Activated naive CD4-positive, alpha-beta T cell (primary cell): Measurements from ENCODE around the gene SIAH1.
"Not testable (repeated sequence)": the region's sequence is repeated elsewhere in the genome, so short reads cannot be mapped to it uniquely, and the experiment has no call there.

Source experiments
- DNase-seq, 4 experiments: peaks; one replicate each; lab custom pipeline; 2025; lab: John Stamatoyannopoulos, UW

SIAH1 gene

GRCh38 chr16:48366165-48367093 lies 18.8 kb downstream of the SIAH1 start:
- DNase-seq = peak in 1 of 4 experiments; percentile 22

GRCh38 chr16:48365601-48366164 lies 19.5 kb downstream of the SIAH1 start:
- DNase-seq = peak in 3 of 4 experiments; percentile 29 to 66 (median 42)

- DNase-seq = no peak
These were observed 20.1 kb downstream of the SIAH1 start for GRCh38 chr16:48365025-48365600.

GRCh38 chr16:48361540-48362144 lies 23.6 kb downstream of the SIAH1 start:
- DNase-seq = no peak

DNA sequence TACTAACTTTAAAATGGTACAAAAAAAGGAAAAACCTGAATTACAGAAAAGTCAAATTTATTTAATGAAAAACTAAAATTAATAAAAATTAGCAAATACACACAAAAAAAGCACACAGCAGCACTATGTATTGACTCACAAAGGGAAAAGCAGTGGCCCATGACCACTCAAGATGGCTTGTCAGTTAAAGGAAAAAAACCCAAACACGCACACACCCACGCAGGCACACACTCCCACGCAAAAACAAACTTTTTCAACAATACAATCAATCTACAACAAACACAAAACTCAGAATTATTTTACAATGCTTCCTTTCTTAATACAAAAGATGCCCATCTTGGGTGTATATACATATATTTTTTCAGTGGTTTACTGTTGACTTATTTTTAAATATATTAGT lies 24.2 kb downstream of the SIAH1 start:
- DNase-seq = no peak

DNA sequence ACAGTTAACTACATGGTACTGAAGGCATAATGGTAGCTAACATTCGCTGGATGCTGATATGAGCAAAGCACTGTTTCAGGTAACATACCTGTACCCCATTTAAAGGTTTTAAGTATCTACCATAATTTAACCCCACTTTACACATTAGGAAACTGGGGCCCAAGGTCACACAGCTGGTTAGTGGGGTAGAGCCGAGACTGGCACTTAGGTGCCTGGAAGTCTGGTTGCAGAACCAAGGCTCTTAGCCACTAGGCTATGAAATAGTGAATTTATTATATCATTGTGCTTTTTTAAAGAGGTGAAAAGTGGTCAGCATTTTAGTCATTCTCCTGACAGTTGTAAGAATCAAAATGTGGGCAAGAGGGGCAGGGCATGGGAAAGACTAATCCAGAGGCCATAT lies 25.2 kb downstream of the SIAH1 start:
- no peak for DNase-seq

DNA sequence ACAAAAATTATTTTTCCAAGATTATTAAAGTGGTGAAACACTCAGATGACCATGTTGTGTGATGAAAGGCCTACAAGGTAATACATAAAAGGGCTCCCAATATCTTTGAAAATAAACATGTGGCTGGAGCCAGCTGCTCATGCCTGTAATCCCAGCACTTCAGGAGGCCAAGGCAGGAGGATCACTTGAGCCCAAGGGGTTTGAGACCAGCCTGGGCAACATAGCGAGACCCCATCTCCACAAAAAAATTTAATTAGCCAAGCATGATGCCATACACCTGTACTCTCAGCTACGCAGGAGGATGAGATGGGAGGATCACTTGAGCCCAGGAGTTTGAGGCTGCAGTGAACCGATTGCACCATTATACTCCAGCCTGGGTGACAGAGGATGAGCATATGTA lies 26.8 kb downstream of the SIAH1 start:
- no peak for DNase-seq

DNA sequence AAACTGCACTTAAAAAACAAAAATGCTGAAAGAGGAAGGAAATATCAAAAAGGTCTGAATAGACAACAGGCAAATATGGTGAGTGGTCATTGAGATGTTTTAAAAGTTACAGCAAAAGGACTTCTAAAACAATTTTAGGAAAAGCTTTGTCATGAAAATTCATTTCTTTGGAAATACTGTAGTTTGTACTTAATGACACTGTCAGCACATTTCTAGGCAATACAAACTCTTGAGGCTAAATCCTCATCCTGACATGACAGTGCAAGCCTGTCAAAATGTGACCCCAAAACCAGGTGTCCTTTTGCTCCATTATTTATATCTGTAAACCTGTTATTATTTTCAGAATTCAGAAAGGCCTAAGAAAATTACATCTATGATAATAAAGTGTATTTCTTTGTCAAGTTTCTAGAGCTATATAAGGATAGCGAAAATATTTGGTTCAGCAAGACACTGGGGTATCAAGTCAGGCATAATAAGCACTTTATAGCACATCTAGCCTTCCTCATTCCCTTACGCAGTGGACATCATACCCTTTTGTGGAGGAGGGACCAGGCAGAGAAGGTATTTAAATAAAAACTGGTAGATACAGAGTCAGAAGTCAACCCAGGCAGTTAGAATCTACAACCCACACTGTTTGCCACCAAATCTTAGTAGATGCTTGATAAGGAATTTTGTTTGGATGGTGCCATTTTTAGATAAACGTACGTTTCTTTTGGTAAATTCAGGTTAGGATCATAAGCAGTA lies 28.4 kb downstream of the SIAH1 start:
- no peak for DNase-seq

- no peak for DNase-seq
These were observed 30.0 kb downstream of the SIAH1 start for GRCh38 chr16:48354877-48355855.

- DNase-seq = not testable (repeated sequence)
These were observed 30.8 kb downstream of the SIAH1 start for GRCh38 chr16:48354385-48354784.

- DNase-seq = peak; percentile 7 to 30 (median 18)
These were observed 31.5 kb downstream of the SIAH1 start for GRCh38 chr16:48353565-48354163.

DNA sequence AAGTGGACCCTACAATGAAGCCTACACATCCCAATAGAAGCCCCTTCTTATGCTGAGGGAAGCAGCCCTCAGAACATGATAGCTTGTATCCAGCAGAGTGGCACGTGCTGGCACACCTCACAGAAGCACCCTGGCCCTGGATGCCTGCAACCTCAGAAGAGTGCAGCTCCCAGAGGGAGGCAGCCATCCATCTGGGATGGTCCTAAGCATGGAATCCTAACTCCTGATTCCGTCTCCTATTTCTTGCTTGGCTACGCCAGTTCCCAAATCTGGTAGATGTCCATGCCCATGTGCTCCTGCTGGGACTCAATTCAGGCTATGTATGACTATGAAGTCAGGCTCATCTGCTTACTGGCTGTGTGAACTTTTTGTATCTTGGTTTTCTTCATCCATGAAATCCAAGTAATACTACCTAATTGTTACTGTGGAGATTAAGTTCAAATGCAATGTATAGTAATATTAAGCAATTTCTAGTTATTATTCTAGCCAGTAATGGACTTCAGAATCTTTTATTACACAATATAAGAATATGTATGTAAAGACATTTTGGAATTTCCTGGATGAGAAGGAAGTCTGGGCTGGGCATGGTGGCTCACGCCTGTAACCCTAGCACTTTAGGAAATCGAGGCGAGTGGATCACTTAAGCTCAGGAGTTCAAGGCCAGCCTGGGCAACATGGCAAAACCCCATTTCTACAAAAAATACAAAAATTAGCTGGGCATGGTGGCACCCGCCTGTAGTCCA lies 32.4 kb downstream of the SIAH1 start:
- no peak for DNase-seq

GRCh38 chr16:48350736-48351135 lies 34.5 kb downstream of the SIAH1 start:
- no peak for DNase-seq

- DNase-seq = no peak
These were observed 37.2 kb downstream of the SIAH1 start for GRCh38 chr16:48347980-48348379.

- DNase-seq = no peak
These were observed 37.9 kb downstream of the SIAH1 start for GRCh38 chr16:48347191-48347865.

DNA sequence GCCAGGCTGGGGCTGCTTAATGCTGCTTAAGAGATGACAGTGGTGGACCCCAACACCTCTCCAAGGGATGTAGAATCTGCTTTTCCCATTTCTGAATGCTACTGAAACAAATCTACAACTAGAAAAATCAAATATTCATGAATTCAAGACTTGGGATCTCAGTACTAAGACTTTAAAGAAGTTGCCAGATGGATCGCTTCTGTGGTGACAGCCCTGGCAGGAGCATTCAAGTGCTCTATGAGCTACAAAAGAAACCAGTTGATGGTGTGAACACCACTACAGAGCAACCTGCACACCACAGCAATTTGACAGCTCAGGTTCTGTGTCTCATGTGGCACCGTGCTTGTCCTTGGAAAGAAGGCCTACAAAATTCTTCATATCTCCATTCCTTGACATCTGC lies 42.6 kb downstream of the SIAH1 start:
- no peak for DNase-seq

DNA sequence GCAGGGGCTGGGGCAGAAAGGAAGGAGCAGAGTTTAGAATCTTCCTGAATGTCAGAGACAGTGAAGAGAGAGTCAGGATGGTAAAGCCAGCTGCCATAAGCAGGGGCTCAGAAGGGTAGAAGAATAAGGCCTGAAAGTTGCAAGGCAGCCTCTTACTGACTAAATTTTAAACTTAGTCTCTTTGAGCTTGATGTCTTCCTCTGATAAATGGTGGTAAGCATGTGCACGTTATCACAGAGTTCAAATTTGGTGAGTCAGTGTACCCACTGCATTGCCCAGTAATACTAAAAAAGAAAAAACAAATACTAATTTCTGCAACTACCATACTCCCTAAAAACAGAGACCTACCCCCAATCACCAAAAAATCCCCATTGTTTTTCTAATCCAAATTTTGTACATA lies 45.2 kb downstream of the SIAH1 start:
- DNase-seq = no peak

DNA sequence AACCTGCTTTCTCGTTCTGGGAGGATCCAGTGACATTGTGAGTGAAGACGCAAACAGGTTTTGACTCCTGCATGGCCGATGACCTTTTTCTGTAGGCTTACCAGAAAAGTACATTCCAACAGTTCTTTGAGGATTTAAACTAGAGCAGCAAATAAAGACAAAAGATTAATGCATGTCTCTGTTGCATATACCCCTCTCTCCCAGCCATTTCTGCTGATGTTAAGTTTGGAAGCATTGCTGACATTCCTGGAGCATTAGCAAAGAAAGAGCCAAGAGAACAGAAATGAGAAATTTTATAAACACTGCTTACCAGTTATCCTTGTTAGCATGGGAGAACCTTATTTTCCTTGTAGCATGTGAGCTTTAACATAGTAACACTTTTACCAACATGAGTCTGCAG lies 49.3 kb downstream of the SIAH1 start:
- DNase-seq = no peak

GRCh38 chr16:48334325-48334724 lies 50.9 kb downstream of the SIAH1 start:
- no peak for DNase-seq
